ENCODE results near the gene ZMIZ1.

- no peak for TF ChIP-seq CTCF (IDR thresholded peaks at IDR 0.05)
- no peak for TF ChIP-seq POLR2A (IDR thresholded peaks at IDR 0.05)
- TF ChIP-seq POLR2AphosphoS5 (IDR thresholded peaks at IDR 0.05), result no peak
- TF ChIP-seq EP300 (IDR thresholded peaks at IDR 0.05), result no peak
These were observed 216.8 kb downstream of the ZMIZ1 start for GRCh38 chr10:79285315-79286197.

Data from suprapubic skin (tissue), 4 donors.